HepG2 (cell line): ENCODE data around the gene JPH4. TPM values are rescaled to one million over a fixed set of nuclear protein-coding genes. Genes with fewer than 3 reads are reported as not detected.

ENCODE experiments used
- DMAP1 ChIP-seq: IDR thresholded peaks from 2 replicates; pipeline ENCODE4 v1.6.1; 2016
- MED1 ChIP-seq: sonication (generic); formaldehyde crosslinking; IDR thresholded peaks from 2 replicates; pipeline ENCODE4 v1.4.0; 2020; ENCODE audit warnings: missing genetic modification reagents
- NFE2 ChIP-seq: sonication (generic); formaldehyde crosslinking; IDR thresholded peaks from 2 replicates; pipeline ENCODE4 v1.4.0; 2020; ENCODE audit warnings: missing genetic modification reagents
- ONECUT2 ChIP-seq: sonication (generic); formaldehyde crosslinking; IDR thresholded peaks from 2 replicates; pipeline ENCODE4 v1.4.0; 2020; ENCODE audit warnings: missing genetic modification reagents
- SAFB2 ChIP-seq: sonication (generic); formaldehyde crosslinking; IDR thresholded peaks from 2 replicates; pipeline ENCODE4 v1.5.1; 2020; ENCODE audit warnings: missing genetic modification reagents, low read depth, mild to moderate bottlenecking, borderline replicate concordance
- SMAD1 ChIP-seq: sonication (generic); formaldehyde crosslinking; IDR thresholded peaks from 2 replicates; pipeline ENCODE4 v1.4.0; 2020; ENCODE audit warnings: missing genetic modification reagents, low read depth, mild to moderate bottlenecking, borderline replicate concordance
- SRY ChIP-seq: sonication (generic); formaldehyde crosslinking; IDR thresholded peaks from 2 replicates; pipeline ENCODE4 v1.8.0; 2022; ENCODE audit warnings: mild to moderate bottlenecking, missing genetic modification reagents
- YEATS2 ChIP-seq: sonication (generic); formaldehyde crosslinking; IDR thresholded peaks from 2 replicates; pipeline ENCODE4 v1.4.0; 2020; ENCODE audit warnings: missing genetic modification reagents, borderline replicate concordance
- ZBTB3 ChIP-seq: sonication (generic); formaldehyde crosslinking; IDR thresholded peaks from 2 replicates; pipeline ENCODE4 v1.4.0; 2020; ENCODE audit warnings: low read depth, mild to moderate bottlenecking, moderate library complexity, missing genetic modification reagents, borderline replicate concordance
- ZNF256 ChIP-seq: sonication (generic); formaldehyde crosslinking; conservative IDR thresholded peaks from 2 replicates; pipeline ENCODE4 v1.4.0; 2020; ENCODE audit warnings: missing genetic modification reagents
- ZNF329 ChIP-seq: sonication (generic); formaldehyde crosslinking; IDR thresholded peaks from 2 replicates; pipeline ENCODE4 v1.9.0; 2021; ENCODE audit warnings: low read depth, mild to moderate bottlenecking, missing genetic modification reagents
- ZNF335 ChIP-seq: sonication (generic); formaldehyde crosslinking; IDR thresholded peaks from 2 replicates; pipeline ENCODE4 v1.4.0; 2020; ENCODE audit warnings: missing genetic modification reagents
- ZNF749 ChIP-seq: sonication (generic); formaldehyde crosslinking; IDR thresholded peaks from 2 replicates; pipeline ENCODE4 v1.8.0; 2022; ENCODE audit warnings: mild to moderate bottlenecking, missing genetic modification reagents, moderate library complexity, borderline replicate concordance
- ZNF777 ChIP-seq: sonication (generic); formaldehyde crosslinking; IDR thresholded peaks from 2 replicates; pipeline ENCODE4 v1.4.0; 2020; ENCODE audit warnings: missing genetic modification reagents
- ZSCAN22 ChIP-seq: sonication (generic); formaldehyde crosslinking; IDR thresholded peaks from 2 replicates; pipeline ENCODE4 v1.4.0; 2020; ENCODE audit warnings: mild to moderate bottlenecking, missing genetic modification reagents
- polyA plus RNA-seq, 8 experiments: library from polyadenylated mRNA; depleted of rRNA in 3 of 8; stranded (reverse) in 7 of 8; unstranded in 1 of 8; fragments of >200 nt; fragmentation: Illumina TruSeq in 4 of 8; extraction: Trizol in 4 of 8; gene quantifications; 2 replicates each; pipeline versions ENCODE4 v1.2.1 to v1.2.3, GENCODE V29; 2011 to 2016; ENCODE audit warnings: low read depth in 4 of 8, missing spikeins in 1 of 8, mixed read lengths in 1 of 8; ENCODE audit not compliant: insufficient read depth in 1 of 8
- total RNA-seq, 5 experiments: library from RNA; depleted of rRNA; stranded (reverse); fragments of >200 nt; fragmentation: Illumina TruSeq; extraction: Trizol; gene quantifications; 2 replicates each; pipeline ENCODE4 v1.2.3, GENCODE V29; 2016; ENCODE audit warnings: low read depth in 1 of 5
- TF ChIP-seq, protein P1 (sequence below): sonication (generic); formaldehyde crosslinking; IDR thresholded peaks from 2 replicates; pipeline ENCODE4 v1.4.0; 2020; ENCODE audit warnings: mild to moderate bottlenecking, missing genetic modification reagents
- TF ChIP-seq, protein P2 (sequence below): sonication (generic); formaldehyde crosslinking; IDR thresholded peaks from 2 replicates; pipeline ENCODE4 v1.5.0; 2020; ENCODE audit warnings: mild to moderate bottlenecking, missing genetic modification reagents, borderline replicate concordance
- TF ChIP-seq, protein P3 (sequence below): sonication (generic); formaldehyde crosslinking; IDR thresholded peaks from 2 replicates; pipeline ENCODE4; 2020; ENCODE audit warnings: missing genetic modification reagents, mild to moderate bottlenecking, borderline replicate concordance
- TF ChIP-seq, protein P4 (sequence below): sonication (generic); formaldehyde crosslinking; IDR thresholded peaks from 2 replicates; pipeline ENCODE4 v1.4.0; 2020; ENCODE audit warnings: mild to moderate bottlenecking, missing genetic modification reagents

JPH4 gene
- total and polyA plus RNA-seq, 2 of the 13 experiments (the other 11 are each of a cell fraction or from before 2014, with no cell fraction given) = 0.08 to 0.22 TPM

DNA sequence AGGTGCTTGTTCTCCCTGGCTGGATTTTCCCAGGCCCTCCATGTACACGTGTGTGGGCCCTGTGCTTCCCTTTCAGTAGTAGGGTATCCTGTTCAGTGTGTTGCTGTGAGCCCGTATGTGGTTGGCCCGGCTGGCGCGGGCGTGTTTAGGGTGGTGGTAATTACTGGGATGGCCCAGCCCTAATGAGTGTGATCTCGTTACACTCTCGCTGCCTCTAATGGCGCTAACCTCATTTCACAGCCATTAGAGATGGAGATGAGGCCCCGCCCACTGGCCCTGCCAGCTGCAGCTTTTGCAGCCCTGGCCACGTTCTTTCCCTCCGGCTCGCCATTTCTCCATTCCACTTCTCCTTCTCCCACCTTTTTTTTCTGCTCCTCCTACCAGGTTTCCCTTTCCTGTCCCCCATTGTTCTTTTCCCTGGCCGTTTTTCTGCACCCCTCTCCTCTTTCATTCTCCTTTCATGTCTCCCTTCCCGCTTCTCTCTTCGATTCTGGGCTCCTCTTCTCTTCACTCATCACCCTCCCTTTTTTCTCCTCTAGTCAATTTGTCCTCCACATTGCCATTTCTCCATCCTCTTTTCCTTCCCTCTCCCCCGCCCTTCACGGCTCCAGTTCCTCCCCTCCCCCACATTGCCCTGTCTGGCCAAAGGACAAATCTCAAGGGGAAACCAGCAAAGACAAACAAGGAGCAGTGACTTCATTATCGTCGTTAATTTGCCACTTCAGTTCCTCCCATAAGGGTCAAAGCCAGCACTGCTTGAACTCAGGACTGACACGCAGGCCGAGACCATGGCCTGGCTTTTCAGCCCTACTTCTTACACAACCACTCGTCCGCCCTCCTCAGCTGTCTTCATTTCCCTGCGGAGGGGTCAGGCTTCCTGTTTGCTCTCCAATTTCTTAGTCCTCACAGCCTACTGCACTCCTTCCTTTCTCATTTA is 33.8 kb downstream of the JPH4 start (continued):
- TF ChIP-seq, protein P1, sequence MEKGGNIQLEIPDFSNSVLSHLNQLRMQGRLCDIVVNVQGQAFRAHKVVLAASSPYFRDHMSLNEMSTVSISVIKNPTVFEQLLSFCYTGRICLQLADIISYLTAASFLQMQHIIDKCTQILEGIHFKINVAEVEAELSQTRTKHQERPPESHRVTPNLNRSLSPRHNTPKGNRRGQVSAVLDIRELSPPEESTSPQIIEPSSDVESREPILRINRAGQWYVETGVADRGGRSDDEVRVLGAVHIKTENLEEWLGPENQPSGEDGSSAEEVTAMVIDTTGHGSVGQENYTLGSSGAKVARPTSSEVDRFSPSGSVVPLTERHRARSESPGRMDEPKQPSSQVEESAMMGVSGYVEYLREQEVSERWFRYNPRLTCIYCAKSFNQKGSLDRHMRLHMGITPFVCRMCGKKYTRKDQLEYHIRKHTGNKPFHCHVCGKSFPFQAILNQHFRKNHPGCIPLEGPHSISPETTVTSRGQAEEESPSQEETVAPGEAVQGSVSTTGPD = no peak
- TF ChIP-seq MED1 = no peak
- TF ChIP-seq DMAP1 (CRISPR knock-in tag) = no peak
- TF ChIP-seq ZSCAN22 (CRISPR knock-in tag) = no peak
- no peak for TF ChIP-seq ZNF329
- no peak for TF ChIP-seq ZNF777 (CRISPR knock-in tag)
- no peak for TF ChIP-seq NFE2 (CRISPR knock-in tag)
- TF ChIP-seq SMAD1 = no peak
- no peak for TF ChIP-seq ZNF335 (CRISPR knock-in tag)
- TF ChIP-seq ZNF749 (CRISPR knock-in tag) = no peak
- TF ChIP-seq ZNF256 (CRISPR knock-in tag) = no peak
- no peak for TF ChIP-seq SAFB2 (CRISPR knock-in tag)
- no peak for TF ChIP-seq ZBTB3 (CRISPR knock-in tag)
- TF ChIP-seq, protein P2, sequence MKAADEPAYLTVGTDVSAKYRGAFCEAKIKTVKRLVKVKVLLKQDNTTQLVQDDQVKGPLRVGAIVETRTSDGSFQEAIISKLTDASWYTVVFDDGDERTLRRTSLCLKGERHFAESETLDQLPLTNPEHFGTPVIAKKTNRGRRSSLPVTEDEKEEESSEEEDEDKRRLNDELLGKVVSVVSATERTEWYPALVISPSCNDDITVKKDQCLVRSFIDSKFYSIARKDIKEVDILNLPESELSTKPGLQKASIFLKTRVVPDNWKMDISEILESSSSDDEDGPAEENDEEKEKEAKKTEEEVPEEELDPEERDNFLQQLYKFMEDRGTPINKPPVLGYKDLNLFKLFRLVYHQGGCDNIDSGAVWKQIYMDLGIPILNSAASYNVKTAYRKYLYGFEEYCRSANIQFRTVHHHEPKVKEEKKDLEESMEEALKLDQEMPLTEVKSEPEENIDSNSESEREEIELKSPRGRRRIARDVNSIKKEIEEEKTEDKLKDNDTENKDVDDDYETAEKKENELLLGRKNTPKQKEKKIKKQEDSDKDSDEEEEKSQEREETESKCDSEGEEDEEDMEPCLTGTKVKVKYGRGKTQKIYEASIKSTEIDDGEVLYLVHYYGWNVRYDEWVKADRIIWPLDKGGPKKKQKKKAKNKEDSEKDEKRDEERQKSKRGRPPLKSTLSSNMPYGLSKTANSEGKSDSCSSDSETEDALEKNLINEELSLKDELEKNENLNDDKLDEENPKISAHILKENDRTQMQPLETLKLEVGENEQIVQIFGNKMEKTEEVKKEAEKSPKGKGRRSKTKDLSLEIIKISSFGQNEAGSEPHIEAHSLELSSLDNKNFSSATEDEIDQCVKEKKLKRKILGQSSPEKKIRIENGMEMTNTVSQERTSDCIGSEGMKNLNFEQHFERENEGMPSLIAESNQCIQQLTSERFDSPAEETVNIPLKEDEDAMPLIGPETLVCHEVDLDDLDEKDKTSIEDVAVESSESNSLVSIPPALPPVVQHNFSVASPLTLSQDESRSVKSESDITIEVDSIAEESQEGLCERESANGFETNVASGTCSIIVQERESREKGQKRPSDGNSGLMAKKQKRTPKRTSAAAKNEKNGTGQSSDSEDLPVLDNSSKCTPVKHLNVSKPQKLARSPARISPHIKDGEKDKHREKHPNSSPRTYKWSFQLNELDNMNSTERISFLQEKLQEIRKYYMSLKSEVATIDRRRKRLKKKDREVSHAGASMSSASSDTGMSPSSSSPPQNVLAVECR (CRISPR knock-in tag) = no peak; the same call in 1 of the 2 replicates
- no peak for TF ChIP-seq YEATS2 (CRISPR knock-in tag)
- TF ChIP-seq ONECUT2 (CRISPR knock-in tag) = no peak
- TF ChIP-seq, protein P3, sequence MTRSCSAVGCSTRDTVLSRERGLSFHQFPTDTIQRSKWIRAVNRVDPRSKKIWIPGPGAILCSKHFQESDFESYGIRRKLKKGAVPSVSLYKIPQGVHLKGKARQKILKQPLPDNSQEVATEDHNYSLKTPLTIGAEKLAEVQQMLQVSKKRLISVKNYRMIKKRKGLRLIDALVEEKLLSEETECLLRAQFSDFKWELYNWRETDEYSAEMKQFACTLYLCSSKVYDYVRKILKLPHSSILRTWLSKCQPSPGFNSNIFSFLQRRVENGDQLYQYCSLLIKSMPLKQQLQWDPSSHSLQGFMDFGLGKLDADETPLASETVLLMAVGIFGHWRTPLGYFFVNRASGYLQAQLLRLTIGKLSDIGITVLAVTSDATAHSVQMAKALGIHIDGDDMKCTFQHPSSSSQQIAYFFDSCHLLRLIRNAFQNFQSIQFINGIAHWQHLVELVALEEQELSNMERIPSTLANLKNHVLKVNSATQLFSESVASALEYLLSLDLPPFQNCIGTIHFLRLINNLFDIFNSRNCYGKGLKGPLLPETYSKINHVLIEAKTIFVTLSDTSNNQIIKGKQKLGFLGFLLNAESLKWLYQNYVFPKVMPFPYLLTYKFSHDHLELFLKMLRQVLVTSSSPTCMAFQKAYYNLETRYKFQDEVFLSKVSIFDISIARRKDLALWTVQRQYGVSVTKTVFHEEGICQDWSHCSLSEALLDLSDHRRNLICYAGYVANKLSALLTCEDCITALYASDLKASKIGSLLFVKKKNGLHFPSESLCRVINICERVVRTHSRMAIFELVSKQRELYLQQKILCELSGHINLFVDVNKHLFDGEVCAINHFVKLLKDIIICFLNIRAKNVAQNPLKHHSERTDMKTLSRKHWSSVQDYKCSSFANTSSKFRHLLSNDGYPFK (CRISPR knock-in tag) = no peak
- TF ChIP-seq, protein P4, sequence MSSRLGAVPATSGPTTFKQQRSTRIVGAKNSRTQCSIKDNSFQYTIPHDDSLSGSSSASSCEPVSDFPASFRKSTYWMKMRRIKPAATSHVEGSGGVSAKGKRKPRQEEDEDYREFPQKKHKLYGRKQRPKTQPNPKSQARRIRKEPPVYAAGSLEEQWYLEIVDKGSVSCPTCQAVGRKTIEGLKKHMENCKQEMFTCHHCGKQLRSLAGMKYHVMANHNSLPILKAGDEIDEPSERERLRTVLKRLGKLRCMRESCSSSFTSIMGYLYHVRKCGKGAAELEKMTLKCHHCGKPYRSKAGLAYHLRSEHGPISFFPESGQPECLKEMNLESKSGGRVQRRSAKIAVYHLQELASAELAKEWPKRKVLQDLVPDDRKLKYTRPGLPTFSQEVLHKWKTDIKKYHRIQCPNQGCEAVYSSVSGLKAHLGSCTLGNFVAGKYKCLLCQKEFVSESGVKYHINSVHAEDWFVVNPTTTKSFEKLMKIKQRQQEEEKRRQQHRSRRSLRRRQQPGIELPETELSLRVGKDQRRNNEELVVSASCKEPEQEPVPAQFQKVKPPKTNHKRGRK (CRISPR knock-in tag) = 0 out of 2 replicates have a peak, but pooled peaks have one; percentile 24
- TF ChIP-seq SRY = no peak
